Esophagus (tissue), 2 donors: ENCODE measurements around the gene THOC7. TPM values are rescaled to one million over a fixed set of nuclear protein-coding genes. Genes with fewer than 3 reads are reported as not detected.

ENCODE experiments used
- H3K27ac ChIP-seq, 2 donors: one replicate each; pipeline ENCODE4 v1.5.1; 2013; ENCODE audit warnings: low read depth in 2 of 2, mild to moderate bottlenecking in 2 of 2, inconsistent platforms in 1 of 2, low read length in 1 of 2, moderate library complexity in 1 of 2
- H3K27me3 ChIP-seq, 2 donors: one replicate each; pipeline ENCODE4 v1.6.1; 2013; ENCODE audit warnings: low read length in 2 of 2, control low read depth in 1 of 2, mild to moderate bottlenecking in 1 of 2; ENCODE audit not compliant: insufficient read depth in 2 of 2, control insufficient read depth in 1 of 2
- H3K36me3 ChIP-seq, 2 donors: one replicate each; pipeline ENCODE4 v1.6.1; 2013; ENCODE audit warnings: low read length in 1 of 2; ENCODE audit not compliant: control insufficient read depth in 2 of 2, insufficient read depth in 2 of 2
- H3K4me1 ChIP-seq, 2 donors: one replicate each; pipeline ENCODE4 v1.6.1; 2013; ENCODE audit warnings: low read length in 1 of 2; ENCODE audit not compliant: control insufficient read depth in 2 of 2, insufficient read depth in 2 of 2
- H3K4me3 ChIP-seq, 2 donors: one replicate each; pipeline ENCODE4 v1.5.1; 2013; ENCODE audit warnings: low read length in 2 of 2, mild to moderate bottlenecking in 2 of 2, low read depth in 1 of 2, moderate library complexity in 1 of 2
- H3K9me3 ChIP-seq, 2 donors: one replicate each; pipeline ENCODE4 v1.6.1; 2013; ENCODE audit warnings: mild to moderate bottlenecking in 2 of 2, low read depth in 1 of 2, low read length in 1 of 2, moderate library complexity in 1 of 2; ENCODE audit not compliant: control insufficient read depth in 2 of 2, insufficient read depth in 1 of 2
- WGBS, 2 donors: extraction: QIAGEN DNeasy Blood & Tissue Kit; methylation state at CpG; one replicate each; pipeline ENCODE4 v1.1.7; 2013; 5-methylcytosine and 5-hydroxymethylcytosine counted together
- polyA plus RNA-seq, 2 donors: library from polyadenylated mRNA; stranded (reverse); fragments of 200-250 nt; gene quantifications; one replicate each; pipeline ENCODE4 v1.2.3, GENCODE V29; 2013
- donor health status: healthy with polysubstance abuse.
- donor health status: Bipolar disorder and iron deficiency.

The THOC7 gene
- polyA plus RNA-seq, 2 donors, result 80.7 to 223 TPM

DNA sequence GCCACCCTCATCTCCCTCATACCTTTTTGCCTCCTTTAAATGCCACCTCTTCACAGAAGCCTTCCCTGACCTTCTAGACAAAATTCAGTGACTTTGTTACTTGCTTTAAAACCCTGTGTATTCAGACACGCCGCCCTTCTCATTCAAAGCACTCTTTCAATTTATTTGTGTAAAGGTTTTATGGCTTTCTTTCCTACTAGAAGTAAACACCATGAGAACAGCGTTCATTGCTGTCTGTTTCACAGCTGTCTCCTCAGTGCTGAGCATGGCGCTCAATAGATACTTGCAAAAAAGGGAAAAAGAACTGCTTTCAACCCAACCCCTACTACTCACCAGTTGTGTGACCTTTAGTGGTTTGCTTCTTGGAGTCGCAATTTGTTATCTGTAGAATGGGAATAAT, 17.0 kb upstream of the THOC7 start:
- Histone ChIP-seq H3K27ac (no peak overlapping the region), H3K4me3 (no peak overlapping the region), H3K4me1 (peaks cover 0 to 3% of the 10 kb centered on the region in 2 donors), H3K27me3 (no peaks in the 10 kb centered on the region), H3K9me3 (no peaks in the 10 kb centered on the region), H3K36me3 (no peaks in the 10 kb centered on the region)
- 91 to 93% methylated on average over 5 of the region's 5 CpGs for WGBS, 2 donors

- 67 to 77% methylated on average over 2 of the region's 2 CpGs for WGBS, 2 donors
- Histone ChIP-seq H3K9me3 (no peaks in the 10 kb centered on the region), H3K27me3 (no peaks in the 10 kb centered on the region), H3K27ac (no peak overlapping the region), H3K4me1 (peaks cover 0 to 3% of the 10 kb centered on the region in 2 donors), H3K36me3 (no peaks in the 10 kb centered on the region), H3K4me3 (no peak overlapping the region)
Measured at GRCh38 chr3:63878394-63879060, 14.9 kb upstream of the THOC7 start.

DNA sequence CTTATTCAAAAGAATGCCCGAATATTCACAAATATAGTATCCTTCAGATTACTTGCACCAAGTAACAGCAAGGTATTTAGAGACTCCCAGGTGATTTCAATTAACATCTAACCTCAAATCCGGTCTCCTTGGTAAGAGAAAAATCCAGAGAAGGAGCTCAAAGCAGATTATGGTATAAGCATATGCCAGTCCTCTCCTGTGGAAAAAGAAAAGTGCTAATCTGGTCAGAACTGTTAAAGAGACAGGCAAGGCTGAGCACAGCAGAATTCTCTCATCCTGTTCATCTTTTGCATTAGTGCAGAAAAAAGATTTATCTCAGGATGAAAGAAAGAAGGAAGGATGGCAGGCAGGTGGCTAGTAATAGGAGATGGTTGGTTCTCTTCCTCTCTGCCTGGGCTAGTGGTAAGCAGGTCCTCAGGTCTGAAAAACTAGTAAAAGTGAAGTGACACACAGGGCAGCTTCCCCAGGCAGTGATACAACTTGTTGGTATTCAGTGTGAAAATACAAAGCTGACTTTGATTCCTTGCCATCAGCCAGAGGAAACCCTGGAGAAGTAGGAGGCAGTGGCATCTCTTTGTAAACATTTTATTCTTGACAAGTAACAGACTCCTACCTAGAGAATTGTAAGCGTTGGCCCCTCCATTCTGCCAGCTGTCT, 14.3 kb upstream of the THOC7 start:
- no peak overlapping the region for H3K27ac ChIP-seq
- H3K27me3 ChIP-seq, result no peaks in the 10 kb centered on the region
- no peak overlapping the region for H3K4me3 ChIP-seq
- 79 to 84% methylated on average over 3 of the region's 3 CpGs for WGBS, 2 donors
- no peaks in the 10 kb centered on the region for H3K9me3 ChIP-seq
- peaks cover 0 to 3% of the 10 kb centered on the region in 2 donors for H3K4me1 ChIP-seq
- H3K36me3 ChIP-seq, result no peaks in the 10 kb centered on the region

GRCh38 chr3:63876260-63876659, 12.7 kb upstream of the THOC7 start:
- 59 to 63% methylated on average over 3 of the region's 3 CpGs for WGBS, 2 donors
- Histone ChIP-seq H3K27ac (no peak overlapping the region), H3K4me1 (peaks cover 3 to 4% of the 10 kb centered on the region in 2 donors), H3K27me3 (no peaks in the 10 kb centered on the region), H3K4me3 (no peak overlapping the region), H3K36me3 (no peaks in the 10 kb centered on the region), H3K9me3 (no peaks in the 10 kb centered on the region)

DNA sequence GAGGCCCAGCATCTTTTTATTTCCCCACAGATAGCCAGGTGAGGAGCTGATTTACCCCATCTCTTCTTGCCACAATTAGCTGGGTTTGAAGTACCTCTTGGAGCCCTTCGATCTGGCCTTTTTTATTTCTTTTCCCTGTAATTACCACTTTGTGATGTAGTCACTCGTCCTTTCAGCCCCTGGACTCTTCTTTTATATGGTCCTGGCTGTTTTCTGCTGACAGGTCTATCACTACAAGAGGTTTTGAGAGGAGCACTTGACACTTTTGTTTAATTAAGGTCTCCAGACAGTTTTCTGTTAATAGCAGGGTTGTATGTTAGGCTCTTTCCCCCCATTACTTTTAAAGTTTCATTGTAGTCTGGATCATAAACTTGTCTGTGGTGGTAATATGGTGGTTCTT, 11.9 kb upstream of the THOC7 start:
- Histone ChIP-seq H3K36me3 (no peaks in the 10 kb centered on the region), H3K4me1 (peaks cover 3 to 4% of the 10 kb centered on the region in 2 donors), H3K4me3 (no peak overlapping the region), H3K9me3 (no peaks in the 10 kb centered on the region), H3K27me3 (no peaks in the 10 kb centered on the region), H3K27ac (no peak overlapping the region)
- WGBS, 2 donors, result 96 to 98% methylated on average over 2 of the region's 2 CpGs

DNA sequence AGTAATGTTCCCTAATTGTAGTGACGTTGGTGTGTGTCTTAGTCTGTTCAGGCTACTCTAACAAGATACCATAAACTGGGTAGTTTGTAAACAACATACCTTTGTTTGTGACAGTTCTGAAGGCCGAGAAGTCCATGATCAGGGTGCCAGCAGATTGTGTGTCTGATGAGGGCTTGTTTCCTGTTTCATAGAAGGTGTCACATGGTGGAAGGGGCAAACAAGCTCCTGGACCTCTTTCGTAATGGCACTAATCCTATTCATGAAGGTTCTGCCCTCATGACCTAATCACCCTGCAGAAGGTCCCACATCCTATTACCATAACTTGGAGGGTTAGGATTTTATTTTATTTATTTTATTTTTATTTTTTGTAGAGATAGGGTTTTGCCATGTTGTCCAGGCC, 11.2 kb upstream of the THOC7 start:
- Histone ChIP-seq H3K4me1 (peaks cover 0 to 4% of the 10 kb centered on the region in 2 donors), H3K36me3 (no peaks in the 10 kb centered on the region), H3K4me3 (no peak overlapping the region), H3K9me3 (no peaks in the 10 kb centered on the region), H3K27me3 (no peaks in the 10 kb centered on the region), H3K27ac (no peak overlapping the region)
- 81 to 87% methylated on average over 3 of the region's 3 CpGs for WGBS, 2 donors

DNA sequence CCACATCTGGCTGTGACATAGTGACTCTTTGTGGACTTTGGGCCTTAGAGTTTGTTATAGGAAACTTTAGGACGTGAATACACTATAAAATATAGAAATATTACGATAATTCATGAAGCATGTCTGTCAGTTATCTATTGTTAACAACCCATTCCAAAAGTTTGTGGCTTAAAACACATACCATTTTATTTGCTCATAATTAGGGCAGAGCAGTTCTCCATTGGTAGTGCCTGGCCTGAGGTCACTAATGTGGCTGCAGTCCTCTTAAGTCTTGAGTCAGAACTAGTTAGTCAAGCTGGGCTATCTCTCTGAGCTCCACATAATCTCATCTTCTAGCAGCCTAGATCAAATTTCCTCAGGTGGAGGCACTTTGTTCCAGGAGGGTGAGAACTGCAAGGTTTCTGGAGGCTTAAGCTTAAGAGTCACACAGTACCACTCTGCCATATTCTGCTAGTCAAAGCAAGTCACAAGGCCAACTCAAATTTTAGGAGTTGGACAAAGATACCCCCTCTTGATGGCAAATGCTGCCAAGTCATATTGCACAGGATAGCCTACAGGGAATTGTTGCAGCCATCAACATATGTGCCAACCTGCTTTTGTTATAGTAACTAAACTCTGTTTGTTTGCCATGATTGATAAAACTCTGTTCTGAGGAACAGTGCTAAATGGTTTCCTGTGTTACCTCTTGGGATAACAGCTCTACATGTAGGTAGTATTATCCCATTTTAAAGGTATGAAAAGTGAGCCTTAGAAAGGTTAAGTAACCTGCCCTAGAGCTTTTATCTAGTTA, 8.7 kb upstream of the THOC7 start:
- Histone ChIP-seq H3K27me3 (no peaks in the 10 kb centered on the region), H3K36me3 (no peaks in the 10 kb centered on the region), H3K27ac (peak overlapping the region in 1 of 2 donors; percentile 48), H3K4me3 (no peak overlapping the region), H3K9me3 (no peaks in the 10 kb centered on the region), H3K4me1 (peaks cover 0 to 4% of the 10 kb centered on the region in 2 donors)
- 76 to 78% methylated on average over 2 of the region's 2 CpGs for WGBS, 2 donors

DNA sequence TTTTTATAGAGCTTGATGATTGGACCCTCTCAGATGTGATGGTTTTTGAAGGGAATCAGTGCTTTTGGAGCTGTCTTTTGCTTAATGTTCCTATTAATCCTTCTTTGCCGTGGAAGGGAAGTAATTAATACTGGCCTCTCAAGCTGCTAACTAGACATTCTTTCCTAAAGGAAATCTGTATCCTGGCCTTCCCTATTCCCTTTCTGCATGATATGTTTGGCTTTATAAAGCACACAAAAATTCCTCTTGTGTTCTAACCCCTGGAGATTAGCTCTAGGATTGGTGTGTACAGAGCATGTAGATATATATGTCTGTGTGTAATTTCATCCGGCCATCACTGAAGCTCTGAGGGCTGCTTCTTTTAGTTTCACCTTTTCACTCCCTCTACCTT, 7.0 kb upstream of the THOC7 start:
- Histone ChIP-seq H3K27me3 (no peaks in the 10 kb centered on the region), H3K36me3 (no peaks in the 10 kb centered on the region), H3K4me1 (peaks cover 0 to 4% of the 10 kb centered on the region in 2 donors), H3K4me3 (no peak overlapping the region), H3K27ac (no peak overlapping the region), H3K9me3 (no peaks in the 10 kb centered on the region)
- 71 to 73% methylated on average over 2 of the region's 2 CpGs for WGBS, 2 donors

DNA sequence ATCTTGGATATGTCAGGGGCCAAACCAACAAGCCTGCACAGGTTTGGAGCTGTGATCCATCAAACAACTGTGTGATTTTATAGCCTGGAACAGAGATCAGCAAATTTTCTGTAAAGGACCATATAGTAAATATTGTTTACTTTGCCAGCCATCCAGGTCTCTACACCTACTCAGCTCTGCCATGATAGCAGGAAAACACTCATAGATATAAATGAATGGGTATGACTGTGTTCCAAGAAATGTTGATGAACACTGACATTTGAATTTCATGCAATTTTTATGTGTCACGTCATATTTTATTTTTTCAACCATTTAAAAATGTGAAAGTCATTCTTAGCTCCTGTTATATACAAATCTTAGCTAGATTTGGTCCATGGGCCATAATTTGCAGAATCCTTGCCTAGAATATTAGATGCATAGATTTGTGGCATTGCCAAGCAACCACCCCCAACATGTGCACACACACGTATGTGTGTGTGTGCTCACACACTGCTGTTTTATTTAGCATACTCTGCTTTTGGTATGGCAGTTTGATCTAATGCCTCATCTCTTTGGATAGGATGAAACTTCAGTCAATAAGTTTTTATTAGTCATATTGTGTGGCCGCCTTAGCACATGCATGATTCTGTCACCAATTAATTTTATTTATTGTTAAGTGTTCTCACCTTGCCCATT, 6.5 kb upstream of the THOC7 start:
- Histone ChIP-seq H3K4me3 (no peak overlapping the region), H3K9me3 (no peaks in the 10 kb centered on the region), H3K36me3 (no peaks in the 10 kb centered on the region), H3K4me1 (peaks cover 0 to 4% of the 10 kb centered on the region in 2 donors), H3K27ac (no peak overlapping the region), H3K27me3 (no peaks in the 10 kb centered on the region)
- WGBS, 2 donors, result 80 to 85% methylated on average over 3 of the region's 3 CpGs
